CD14-positive monocyte (primary cell): ENCODE data around the gene MAP2K6. TPM values are rescaled to one million over a fixed set of nuclear protein-coding genes. Genes with fewer than 3 reads are reported as not detected.

Source experiments
- DNase-seq, 3 donors: peaks; one replicate each; pipeline ENCODE4 v3.0.0-alpha.2; 2011 to 2022
- H2AFZ ChIP-seq: 2 replicates; pipeline ENCODE4 v1.6.0; 2012; ENCODE audit warnings: mild to moderate bottlenecking, low read depth, low read length, inconsistent platforms; ENCODE audit not compliant: insufficient read depth, poor library complexity, severe bottlenecking
- H3K27ac ChIP-seq, 2 donors: 1 replicate in 1 of 2; 2 replicates in 1 of 2; pipeline ENCODE4 v1.5.1; 2012 to 2013; ENCODE audit warnings: low read length in 2 of 2, control low read depth in 1 of 2, inconsistent platforms in 1 of 2, low read depth in 1 of 2, mild to moderate bottlenecking in 1 of 2
- H3K27me3 ChIP-seq, 2 donors: one replicate each; pipeline versions ENCODE4 v1.6.0 to v1.6.1; 2011 to 2013; ENCODE audit warnings: low read length in 2 of 2; ENCODE audit not compliant: control insufficient read depth in 2 of 2, insufficient read depth in 2 of 2
- H3K36me3 ChIP-seq, 2 donors: replicated peaks in 1 of 2; 1 replicate in 1 of 2; 2 replicates in 1 of 2; pipeline versions ENCODE4 v1.5.1 to v1.6.1; 2012 to 2013; ENCODE audit warnings: low read length in 2 of 2, control low read depth in 1 of 2, inconsistent platforms in 1 of 2, mild to moderate bottlenecking in 1 of 2; ENCODE audit not compliant: insufficient read depth in 2 of 2, control insufficient read depth in 1 of 2
- H3K4me1 ChIP-seq, 2 donors: 1 replicate in 1 of 2; 2 replicates in 1 of 2; pipeline versions ENCODE4 v1.5.1 to v1.6.1; 2012 to 2013; ENCODE audit warnings: low read length in 2 of 2, control low read depth in 1 of 2, inconsistent platforms in 1 of 2, mild to moderate bottlenecking in 1 of 2, moderate library complexity in 1 of 2; ENCODE audit not compliant: insufficient read depth in 2 of 2, control insufficient read depth in 1 of 2
- H3K4me2 ChIP-seq: replicated peaks from 2 replicates; pipeline ENCODE3; 2012; ENCODE audit warnings: low read length, moderate library complexity, mild to moderate bottlenecking; ENCODE audit not compliant: poor library complexity, severe bottlenecking; ENCODE audit errors: extremely low read depth
- H3K4me3 ChIP-seq, 3 experiments: fragments of 200-600 bp in 1 of 3; sonication (generic) in 1 of 3; replicated peaks in 1 of 3; 1 replicate in 2 of 3; 2 replicates in 1 of 3; pipeline ENCODE4 v1.5.1; 2011 to 2013; ENCODE audit warnings: low read length in 3 of 3, mild to moderate bottlenecking in 3 of 3, control low read depth in 2 of 3, low read depth in 2 of 3, inconsistent platforms in 1 of 3, moderate library complexity in 1 of 3
- H3K79me2 ChIP-seq: 2 replicates; pipeline ENCODE4 v1.6.0; 2012; ENCODE audit warnings: mild to moderate bottlenecking, control low read depth, inconsistent platforms, low read length, moderate library complexity; ENCODE audit not compliant: insufficient read depth
- H3K9ac ChIP-seq: 2 replicates; pipeline ENCODE4 v1.6.0; 2017; ENCODE audit warnings: low read length, mild to moderate bottlenecking; ENCODE audit not compliant: insufficient read depth, poor library complexity, severe bottlenecking
- H3K9me3 ChIP-seq, 2 donors: replicated peaks in 1 of 2; 1 replicate in 1 of 2; 2 replicates in 1 of 2; pipeline versions ENCODE4 v1.5.1 to v1.6.1; 2012 to 2013; ENCODE audit warnings: low read length in 2 of 2, control low read depth in 1 of 2; ENCODE audit not compliant: control insufficient read depth in 1 of 2, insufficient read depth in 1 of 2
- H4K20me1 ChIP-seq: 2 replicates; pipeline ENCODE4 v1.6.0; 2012; ENCODE audit warnings: mild to moderate bottlenecking, low read length, control low read depth, moderate library complexity; ENCODE audit not compliant: insufficient read depth
- H3K27ac Mint-ChIP-seq, 7 donors: one replicate each; pipeline ENCODE4 v1.8.0; 2020; ENCODE audit warnings: mild to moderate bottlenecking in 7 of 7, mixed read lengths in 7 of 7, moderate library complexity in 6 of 7, inconsistent platforms in 2 of 7
- H3K27me3 Mint-ChIP-seq, 3 donors: one replicate each; pipeline ENCODE4 v1.8.0; 2021 to 2022; ENCODE audit warnings: low read depth in 3 of 3, mild to moderate bottlenecking in 3 of 3, mixed read lengths in 3 of 3, moderate library complexity in 3 of 3, inconsistent platforms in 1 of 3
- H3K36me3 Mint-ChIP-seq, 2 donors: one replicate each; pipeline ENCODE4 v1.8.0; 2020; ENCODE audit warnings: mixed read lengths in 2 of 2, inconsistent platforms in 1 of 2, mild to moderate bottlenecking in 1 of 2
- H3K4me1 Mint-ChIP-seq: one replicate; pipeline ENCODE4 v1.8.0; 2020; ENCODE audit warnings: mild to moderate bottlenecking, mixed read lengths
- H3K4me3 Mint-ChIP-seq, 2 donors: one replicate each; pipeline ENCODE4 v1.8.0; 2020; ENCODE audit warnings: mild to moderate bottlenecking in 2 of 2, mixed read lengths in 2 of 2, moderate library complexity in 1 of 2
- H3K9me3 Mint-ChIP-seq, 7 donors: one replicate each; pipeline ENCODE4 v1.8.0; 2020 to 2022; ENCODE audit warnings: mixed read lengths in 7 of 7, mild to moderate bottlenecking in 6 of 7, moderate library complexity in 6 of 7, inconsistent platforms in 2 of 7
- CTCF ChIP-seq: fragments of 200-600 bp; IDR thresholded peaks from one replicate; pipeline ENCODE4 v1.8.0; 2022; ENCODE audit warnings: antibody characterized with exemption, mild to moderate bottlenecking
- WGBS: methylation state at CpG from one replicate; pipeline ENCODE4 v1.1.5; 2013; ENCODE audit warnings: missing lambda C conversion rate; ENCODE audit not compliant: insufficient coverage; 5-methylcytosine and 5-hydroxymethylcytosine counted together
- intact Hi-C, 2 donors: fragments of 100-400 bp; cut with micrococcal nuclease; formaldehyde crosslinking; loops; one replicate each; pipeline versions ENCODE4 v1.15.0 to v1.15.1; 2023
- polyA plus RNA-seq, 3 donors: library from polyadenylated mRNA; depleted of rRNA in 1 of 3; unstranded in 2 of 3; stranded (reverse) in 1 of 3; fragments of 300-500 nt in 2 of 3; fragments of >200 nt in 1 of 3; fragmentation: Illumina TruSeq in 2 of 3; gene quantifications; 1 replicate in 2 of 3; 2 replicates in 1 of 3; pipeline ENCODE4 v1.2.3, GENCODE V29; 2012 to 2021

The MAP2K6 gene
- polyA plus RNA-seq, 3 donors: 13.5 to 28.9 (median 18.5) TPM

GRCh38 chr17:69574257-69575197 lies 160.0 kb downstream of the MAP2K6 start:
- peaks cover 4 to 7% (median 5%) of the 10 kb centered on the region in 3 donors for H3K27me3 Mint-ChIP-seq
- DNase-seq: no peak
- Histone ChIP-seq H3K79me2 (no peaks in the 10 kb centered on the region), H2AFZ (no peak overlapping the region), H4K20me1 (no peaks in the 10 kb centered on the region), H3K36me3 (no peaks in the 10 kb centered on the region), H3K27ac (no peak overlapping the region), H3K27me3 (no peaks in the 10 kb centered on the region), H3K9ac (no peak overlapping the region), H3K4me1 (peaks cover 0 to under 1% of the 10 kb centered on the region in 2 donors), H3K9me3 (no peaks in the 10 kb centered on the region), H3K4me2 (no peak overlapping the region), H3K4me3 (no peak overlapping the region)
- H3K36me3 Mint-ChIP-seq: no peaks in the 10 kb centered on the region
- WGBS: 96% methylated on average over 4 of the region's 10 CpGs
- H3K9me3 Mint-ChIP-seq: no peaks in the 10 kb centered on the region
- H3K4me3 Mint-ChIP-seq: no peak overlapping the region
- no peak for TF ChIP-seq CTCF
- H3K4me1 Mint-ChIP-seq: peaks cover under 1% of the 10 kb centered on the region
- intact Hi-C loops: loop anchor here in 1 of 2 donors (10.0 kb wide), 1 partner anchor 1060 kb away; no protein-coding TSS in a partner anchor
- no peak overlapping the region for H3K27ac Mint-ChIP-seq

- H3K4me3 Mint-ChIP-seq: no peak overlapping the region
- H3K27ac ChIP-seq: no peak overlapping the region
- intact Hi-C loops: loop anchor here in 1 of 2 donors (10.0 kb wide), 1 partner anchor 1059 kb away; no protein-coding TSS in a partner anchor
Observed at GRCh38 chr17:69575346-69575761, 160.9 kb downstream of the MAP2K6 start.

More at GRCh38 chr17:69575346-69575761, 160.9 kb downstream of the MAP2K6 start:
- no peaks in the 10 kb centered on the region for H3K79me2 ChIP-seq
- Mint-ChIP-seq H3K36me3 (no peaks in the 10 kb centered on the region), H3K27ac (no peak overlapping the region), H3K9me3 (no peaks in the 10 kb centered on the region), H3K4me1 (no peaks in the 10 kb centered on the region), H3K27me3 (peaks cover 4 to 7% (median 5%) of the 10 kb centered on the region in 3 donors)
- DNase-seq: no peak
- no peak for TF ChIP-seq CTCF
- H3K36me3 ChIP-seq: no peaks in the 10 kb centered on the region
- H3K4me3 ChIP-seq: no peak overlapping the region
- no CpG with 5 or more reads among the region's 2 CpGs for WGBS
- H2AFZ ChIP-seq: no peak overlapping the region
- H3K4me1 ChIP-seq: no peaks in the 10 kb centered on the region
- H3K9me3 ChIP-seq: no peaks in the 10 kb centered on the region
- H3K4me2 ChIP-seq: no peak overlapping the region
- H4K20me1 ChIP-seq: no peaks in the 10 kb centered on the region
- H3K27me3 ChIP-seq: no peaks in the 10 kb centered on the region
- H3K9ac ChIP-seq: no peak overlapping the region
